Endothelial cell of umbilical vein (primary cell): Measurements from ENCODE around the gene ULBP1. TPM values are rescaled to one million over a fixed set of nuclear protein-coding genes. Genes with fewer than 3 reads are reported as not detected.

Source experiments
- BruUV-seq: library from RNA; stranded (reverse); fragments of 400-500 nt; replicated peaks from 2 replicates; lab custom pipeline; 2021; lab: Mats Ljungman, UMichigan
- CTCF ChIA-PET: fragments of 300-600, 350-600 bp; sonication (Branson Sonifier 250); formaldehyde crosslinking; loops from one replicate; lab custom pipeline; 2021; ENCODE audit warnings: antibody characterized with exemption, inconsistent platforms; lab: Charles Lee
- POLR2A ChIA-PET: fragments of 300-600, 350-600 bp; sonication (Branson Sonifier 250); formaldehyde crosslinking; loops from one replicate; lab custom pipeline; 2021; ENCODE audit warnings: antibody characterized with exemption, inconsistent platforms; lab: Charles Lee
- DNase-seq: peaks from one replicate; pipeline ENCODE4 v3.0.0-alpha.2; 2011; ENCODE audit warnings: low read depth, low spot score
- FAIRE-seq: peaks from 2 replicates; lab custom pipeline; 2011; peaks lifted over from hg19 to GRCh38; lab: Jason Lieb, UNC
- H2AFZ ChIP-seq: 2 replicates; pipeline ENCODE4 v1.6.0; 2012; ENCODE audit warnings: low read depth, low read length, control low read depth, inconsistent platforms
- H3K27ac ChIP-seq: 2 replicates; pipeline ENCODE4 v1.5.1; 2011; ENCODE audit warnings: low read depth, mild to moderate bottlenecking, control low read depth, low read length, moderate library complexity; ENCODE audit not compliant: insufficient read depth
- H3K27me3 ChIP-seq, 2 experiments: 2 replicates each; pipeline versions ENCODE4 v1.6.0 to v1.6.1; 2011; ENCODE audit warnings: low read length in 2 of 2, mixed read lengths in 1 of 2; ENCODE audit not compliant: control insufficient read depth in 2 of 2, insufficient read depth in 2 of 2
- H3K36me3 ChIP-seq, 2 experiments: 2 replicates in 1 of 2; 3 replicates in 1 of 2; pipeline ENCODE4 v1.5.1; 2011; ENCODE audit warnings: low read length in 2 of 2, mild to moderate bottlenecking in 1 of 2, moderate library complexity in 1 of 2; ENCODE audit not compliant: control insufficient read depth in 2 of 2, insufficient read depth in 2 of 2; ENCODE audit errors: extremely low read depth in 1 of 2
- H3K4me1 ChIP-seq: 3 replicates; pipeline ENCODE4 v1.5.1; 2011; ENCODE audit warnings: mild to moderate bottlenecking, low read length; ENCODE audit not compliant: control insufficient read depth, insufficient read depth; ENCODE audit errors: extremely low read depth
- H3K4me2 ChIP-seq: 2 replicates; pipeline ENCODE4 v1.6.1; 2011; ENCODE audit warnings: low read length, control low read depth, mixed read lengths; ENCODE audit not compliant: insufficient read depth
- H3K4me3 ChIP-seq, 3 experiments: fragments of 200-600 bp in 1 of 3; sonication (generic), shearing (Covaris generic) in 1 of 3; replicated peaks in 1 of 3; 2 replicates each; pipeline ENCODE4 v1.5.1; 2011 to 2016; ENCODE audit warnings: control low read depth in 3 of 3, low read length in 3 of 3, mild to moderate bottlenecking in 2 of 3, inconsistent platforms in 1 of 3, low read depth in 1 of 3, moderate library complexity in 1 of 3; ENCODE audit not compliant: insufficient read depth in 1 of 3
- H3K79me2 ChIP-seq: 2 replicates; pipeline ENCODE4 v1.6.0; 2012; ENCODE audit warnings: low read length, inconsistent platforms; ENCODE audit not compliant: control insufficient read depth, insufficient read depth
- H3K9ac ChIP-seq: replicated peaks from 2 replicates; pipeline ENCODE3; 2011; ENCODE audit warnings: low read length, control low read depth; ENCODE audit not compliant: insufficient read depth; ENCODE audit errors: extremely low read depth
- H3K9me1 ChIP-seq: replicated peaks from 3 replicates; pipeline ENCODE4 v1.6.0; 2011; ENCODE audit warnings: mild to moderate bottlenecking, low read length; ENCODE audit not compliant: control insufficient read depth, insufficient read depth; ENCODE audit errors: extremely low read depth
- H3K9me3 ChIP-seq: replicated peaks from 2 replicates; pipeline ENCODE4 v1.5.1; 2012; ENCODE audit warnings: low read length, inconsistent platforms; ENCODE audit not compliant: control insufficient read depth, insufficient read depth
- H4K20me1 ChIP-seq: replicated peaks from 2 replicates; pipeline ENCODE3; 2011; ENCODE audit warnings: mild to moderate bottlenecking, low read length; ENCODE audit not compliant: control insufficient read depth, insufficient read depth; ENCODE audit errors: extremely low read depth
- CTCF ChIP-seq, 2 donors: IDR thresholded peaks; 1 replicate in 1 of 2; 2 replicates in 1 of 2; pipeline ENCODE4 v1.5.1; 2011; ENCODE audit warnings: low read length in 2 of 2, mild to moderate bottlenecking in 2 of 2, moderate library complexity in 2 of 2, control low read depth in 1 of 2, inconsistent platforms in 1 of 2, low read depth in 1 of 2; ENCODE audit not compliant: insufficient read depth in 1 of 2; ENCODE audit errors: extremely low read depth in 1 of 2
- EZH2 ChIP-seq: IDR thresholded peaks from 2 replicates; pipeline ENCODE4 v1.6.1; 2012; ENCODE audit warnings: borderline replicate concordance, low read depth, mild to moderate bottlenecking, moderate library complexity, low read length, inconsistent platforms; ENCODE audit not compliant: severe bottlenecking
- FOS ChIP-seq: IDR thresholded peaks from 2 replicates; pipeline ENCODE4 v1.6.1; 2011; ENCODE audit warnings: mild to moderate bottlenecking, low read length, moderate library complexity, borderline replicate concordance; ENCODE audit not compliant: insufficient read depth
- GATA2 ChIP-seq: IDR thresholded peaks from 2 replicates; pipeline ENCODE4 v1.7.0; 2011; ENCODE audit warnings: low read depth, mild to moderate bottlenecking, moderate library complexity, mixed read lengths, low read length; ENCODE audit not compliant: insufficient read length, insufficient read depth
- JUN ChIP-seq: IDR thresholded peaks from 2 replicates; pipeline ENCODE4 v1.6.1; 2011; ENCODE audit warnings: borderline replicate concordance, low read depth; ENCODE audit not compliant: insufficient read length, insufficient read depth
- MAX ChIP-seq: IDR thresholded peaks from 2 replicates; pipeline ENCODE4 v1.6.1; 2011; ENCODE audit not compliant: insufficient read depth, insufficient read length
- MYC ChIP-seq: IDR thresholded peaks from one replicate; pipeline ENCODE4 v1.6.1; 2011; ENCODE audit warnings: mild to moderate bottlenecking, low read depth, low read length
- POLR2A ChIP-seq: IDR thresholded peaks from 2 replicates; pipeline ENCODE4 v1.6.1; 2012; ENCODE audit warnings: low read depth, mild to moderate bottlenecking, control low read depth, low read length
- POLR2AphosphoS5 ChIP-seq: IDR thresholded peaks from 2 replicates; pipeline ENCODE4 v1.6.1; 2012; ENCODE audit warnings: low read depth, mild to moderate bottlenecking, control low read depth, low read length, moderate library complexity; ENCODE audit not compliant: insufficient read depth
- dilution Hi-C: fragments of 300-500 bp; cut with MboI; formaldehyde crosslinking; loops from one replicate; pipeline ENCODE4 v1.15.0; 2019; ENCODE audit warnings: low sequenced_read_pairs; ENCODE audit not compliant: extremely low pct_ligation_motif_present
- intact Hi-C: fragments of 100-400 bp; cut with micrococcal nuclease; formaldehyde crosslinking; loops from one replicate; pipeline ENCODE4 v1.10.0; 2022
- polyA plus RNA-seq, 4 experiments: library from polyadenylated mRNA; depleted of rRNA in 3 of 4; stranded (reverse) in 3 of 4; unstranded in 1 of 4; fragments of >200 nt; gene quantifications; 2 replicates each; pipeline versions ENCODE4 v1.2.1 to v1.2.3, GENCODE V29; 2011 to 2012; ENCODE audit warnings: missing spikeins in 1 of 4
- total RNA-seq: library from RNA; stranded (reverse); gene quantifications from 2 replicates; pipeline ENCODE4 v1.2.3, GENCODE V29; 2021

Gene ULBP1
- total and polyA plus RNA-seq, 2 donors (not counting 3 experiments of a cell fraction or from before 2014, with no cell fraction given) = 0.33 to 1.4 TPM

- peaks cover 39 to 47% of the 10 kb centered on the region in 2 experiments for H3K27me3 ChIP-seq
- ChIA-PET POLR2A (no interaction called here), CTCF (interaction anchor here (1.0 kb wide), 1 partner anchor 38 kb away, joined by 3 read pairs; no protein-coding TSS in a partner anchor)
Measured at GRCh38 chr6:149978610-149979009, 14.9 kb downstream of the ULBP1 start.

More at GRCh38 chr6:149978610-149979009, 14.9 kb downstream of the ULBP1 start:
- Histone ChIP-seq H4K20me1 (no peaks in the 10 kb centered on the region), H3K79me2 (no peaks in the 10 kb centered on the region), H3K9me3 (no peaks in the 10 kb centered on the region), H3K9ac (no peak overlapping the region), H3K27ac (no peak overlapping the region), H3K9me1 (no peaks in the 10 kb centered on the region), H3K4me1 (no peaks in the 10 kb centered on the region), H3K36me3 (no peaks in the 10 kb centered on the region), H2AFZ (no peak overlapping the region), H3K4me2 (no peak overlapping the region), H3K4me3 (no peak overlapping the region)
- intact Hi-C loops = no loop called here
- TF ChIP-seq POLR2A = no peak
- no peak for TF ChIP-seq CTCF (IDR thresholded peaks at IDR 0.05; ENCODE audit: extremely low read depth in 1 of 2, insufficient read depth in 1 of 2, low read depth in 1 of 2, low read length in 2 of 2)
- TF ChIP-seq GATA2 = no peak
- TF ChIP-seq EZH2 = no peak
- no peak for TF ChIP-seq MYC
- no peak for TF ChIP-seq MAX
- TF ChIP-seq JUN = no peak
- TF ChIP-seq FOS = no peak
- TF ChIP-seq POLR2AphosphoS5 = no peak
- FAIRE-seq = no peak
- BruUV-seq = no TSS peak
- DNase-seq = no peak
- dilution Hi-C loops = no loop called here
